Stimulated activated CD8-positive, alpha-beta memory T cell treated with anti-CD3 and anti-CD28 coated beads, Interleukin-2, amount 100 ng/mL, for 48 hours (primary cell): Measurements from ENCODE around the gene MISP.
A peak's percentile ranks its signal among the peaks of the same experiment; 100 is the strongest.
"Not testable (repeated sequence)": the region's sequence is repeated elsewhere in the genome, so short reads cannot be mapped to it uniquely, and the experiment has no call there.

Source experiments
- DNase-seq, 2 donors: peaks; one replicate each; pipeline ENCODE4 v3.0.0-alpha.2; 2020; ENCODE audit warnings: low read depth in 2 of 2

MISP gene, protein sequence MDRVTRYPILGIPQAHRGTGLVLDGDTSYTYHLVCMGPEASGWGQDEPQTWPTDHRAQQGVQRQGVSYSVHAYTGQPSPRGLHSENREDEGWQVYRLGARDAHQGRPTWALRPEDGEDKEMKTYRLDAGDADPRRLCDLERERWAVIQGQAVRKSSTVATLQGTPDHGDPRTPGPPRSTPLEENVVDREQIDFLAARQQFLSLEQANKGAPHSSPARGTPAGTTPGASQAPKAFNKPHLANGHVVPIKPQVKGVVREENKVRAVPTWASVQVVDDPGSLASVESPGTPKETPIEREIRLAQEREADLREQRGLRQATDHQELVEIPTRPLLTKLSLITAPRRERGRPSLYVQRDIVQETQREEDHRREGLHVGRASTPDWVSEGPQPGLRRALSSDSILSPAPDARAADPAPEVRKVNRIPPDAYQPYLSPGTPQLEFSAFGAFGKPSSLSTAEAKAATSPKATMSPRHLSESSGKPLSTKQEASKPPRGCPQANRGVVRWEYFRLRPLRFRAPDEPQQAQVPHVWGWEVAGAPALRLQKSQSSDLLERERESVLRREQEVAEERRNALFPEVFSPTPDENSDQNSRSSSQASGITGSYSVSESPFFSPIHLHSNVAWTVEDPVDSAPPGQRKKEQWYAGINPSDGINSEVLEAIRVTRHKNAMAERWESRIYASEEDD

DNA sequence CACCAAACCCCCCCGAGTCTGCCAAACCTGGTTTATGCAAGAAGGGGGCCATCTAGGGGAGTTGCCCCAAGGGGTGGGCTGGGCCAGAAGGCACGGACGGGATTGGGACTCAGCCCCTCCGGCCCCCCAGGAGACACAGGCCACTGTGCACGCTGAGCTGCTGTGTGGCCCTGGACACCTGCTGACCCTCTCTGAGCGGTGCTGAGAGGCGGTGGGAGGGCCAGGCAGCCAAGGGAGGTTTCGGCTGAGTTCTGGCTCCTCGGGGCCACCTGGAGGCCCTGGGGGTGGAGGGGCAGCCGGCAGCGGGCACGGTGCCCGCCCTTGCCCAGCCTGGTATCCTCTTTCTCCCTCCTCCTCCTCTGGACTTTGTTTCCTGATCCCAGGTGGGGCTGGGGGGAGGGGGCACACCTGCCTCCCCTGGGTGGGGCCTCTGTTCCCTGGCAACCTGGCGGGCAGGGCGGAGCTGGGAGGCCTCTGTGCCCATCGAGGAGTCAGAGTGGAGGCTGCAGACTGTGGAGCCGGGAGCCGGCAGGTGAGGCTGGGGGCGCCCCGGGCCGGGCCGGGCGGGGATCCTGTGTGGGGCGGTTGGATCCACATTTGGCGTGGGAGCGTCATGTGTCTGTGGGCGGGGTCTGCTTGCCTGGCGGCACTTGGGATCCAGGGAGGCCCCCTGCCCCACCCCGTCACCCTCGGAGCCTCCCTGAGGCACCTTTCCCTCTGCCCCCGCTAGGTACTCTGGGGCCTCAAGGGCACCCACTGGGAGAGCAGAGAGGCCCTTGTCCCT is at the start of gene MISP:
TSS of gene MISP (plus strand) at position 473 of the 784 bp plus-strand sequence. CDS start 5,835 bp downstream, outside the sequence.
- no peak for DNase-seq

DNA sequence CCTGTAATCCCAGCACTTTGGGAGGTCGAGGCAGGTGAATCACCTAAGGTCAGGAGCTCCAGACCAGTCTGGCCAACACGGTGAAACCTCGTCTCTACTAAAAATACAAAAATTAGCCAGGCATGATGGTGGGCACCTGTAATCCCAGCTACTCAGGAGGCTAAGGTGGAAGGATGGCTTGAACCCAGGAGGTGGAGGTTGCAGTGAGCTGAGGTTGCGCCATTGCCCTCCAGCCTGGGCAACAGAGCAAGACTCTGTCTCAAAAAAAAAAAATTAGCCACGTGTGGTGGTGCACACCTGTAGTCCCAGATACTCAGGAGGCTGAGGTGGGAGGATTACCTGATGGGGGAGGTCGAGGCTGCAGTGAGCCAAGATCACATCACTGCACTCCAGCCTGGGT is 48.1 kb upstream of the MISP start:
- DNase-seq, result not testable (repeated sequence)

DNA sequence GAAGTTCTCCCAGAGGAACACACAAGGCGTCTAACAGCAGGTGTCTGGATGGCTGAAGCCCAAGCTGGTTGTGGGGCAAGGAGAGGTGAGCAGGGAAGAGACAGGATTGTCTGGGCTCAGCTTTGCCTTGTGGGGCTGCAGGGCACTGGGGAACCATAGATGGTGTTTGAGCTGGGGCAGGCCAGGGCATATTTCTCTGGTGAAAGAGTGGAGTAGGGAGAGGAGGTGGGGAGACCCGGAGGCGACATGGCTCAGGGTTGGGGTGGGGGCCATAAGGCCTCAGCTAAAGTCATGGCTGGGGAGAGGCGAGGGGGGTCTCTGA is 47.6 kb upstream of the MISP start:
- DNase-seq, result no peak

DNA sequence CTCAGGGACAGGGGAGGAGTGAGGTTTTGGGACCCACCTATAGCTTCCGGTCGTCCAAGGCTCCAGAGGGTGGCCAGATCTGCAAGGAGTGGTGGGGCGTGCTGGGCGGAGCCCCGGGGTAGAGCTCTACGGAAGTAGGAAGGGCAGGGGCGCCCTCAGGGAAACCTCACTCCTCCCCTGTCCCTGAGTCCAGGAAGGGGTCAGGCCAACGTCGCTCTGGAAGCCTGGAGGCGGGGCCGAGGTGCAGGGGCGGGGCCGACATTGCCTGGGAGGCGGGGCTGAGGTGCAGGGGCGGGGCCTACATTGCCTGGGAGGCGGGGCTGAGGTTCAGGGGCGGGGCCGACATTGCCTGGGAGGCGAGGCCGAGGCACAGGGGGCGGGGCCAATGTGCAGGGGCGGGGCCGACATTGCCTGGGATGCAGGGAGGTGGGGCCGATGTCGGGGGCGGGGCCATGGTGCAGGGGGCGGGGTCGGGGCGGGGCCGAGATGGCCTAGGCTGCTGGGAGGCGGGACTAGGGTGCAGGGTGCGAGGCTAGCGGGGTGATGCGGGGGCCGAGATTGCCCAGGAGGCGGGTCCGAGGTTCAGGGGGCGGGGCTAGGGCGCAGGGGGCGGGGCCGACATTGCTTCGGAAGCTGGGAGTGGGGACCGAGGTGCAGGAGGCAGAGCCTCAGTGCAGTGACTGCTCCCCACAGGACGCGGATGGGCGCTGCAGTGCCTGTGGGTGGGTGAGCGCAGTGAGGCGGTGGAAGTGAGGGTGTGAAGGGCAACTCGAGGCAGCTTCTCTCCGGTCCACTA is 47.1 kb upstream of the MISP start:
- peak; percentile 63 to 75 for DNase-seq

DNA sequence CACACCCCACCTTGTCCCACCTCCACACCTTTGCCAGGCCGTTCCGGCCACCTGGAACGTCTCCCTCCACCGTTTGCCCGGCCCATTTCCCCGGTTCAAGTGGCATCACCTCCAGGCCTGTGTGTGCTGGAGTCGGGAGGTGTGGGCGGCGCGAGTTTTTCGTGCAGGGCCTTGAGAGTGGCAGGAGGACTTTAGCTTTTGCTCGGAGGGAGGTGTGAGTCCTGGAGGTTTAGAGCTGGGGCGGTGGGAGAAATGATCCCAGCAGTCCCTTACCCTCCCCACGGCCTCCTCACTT is 46.5 kb upstream of the MISP start:
- no peak for DNase-seq

DNA sequence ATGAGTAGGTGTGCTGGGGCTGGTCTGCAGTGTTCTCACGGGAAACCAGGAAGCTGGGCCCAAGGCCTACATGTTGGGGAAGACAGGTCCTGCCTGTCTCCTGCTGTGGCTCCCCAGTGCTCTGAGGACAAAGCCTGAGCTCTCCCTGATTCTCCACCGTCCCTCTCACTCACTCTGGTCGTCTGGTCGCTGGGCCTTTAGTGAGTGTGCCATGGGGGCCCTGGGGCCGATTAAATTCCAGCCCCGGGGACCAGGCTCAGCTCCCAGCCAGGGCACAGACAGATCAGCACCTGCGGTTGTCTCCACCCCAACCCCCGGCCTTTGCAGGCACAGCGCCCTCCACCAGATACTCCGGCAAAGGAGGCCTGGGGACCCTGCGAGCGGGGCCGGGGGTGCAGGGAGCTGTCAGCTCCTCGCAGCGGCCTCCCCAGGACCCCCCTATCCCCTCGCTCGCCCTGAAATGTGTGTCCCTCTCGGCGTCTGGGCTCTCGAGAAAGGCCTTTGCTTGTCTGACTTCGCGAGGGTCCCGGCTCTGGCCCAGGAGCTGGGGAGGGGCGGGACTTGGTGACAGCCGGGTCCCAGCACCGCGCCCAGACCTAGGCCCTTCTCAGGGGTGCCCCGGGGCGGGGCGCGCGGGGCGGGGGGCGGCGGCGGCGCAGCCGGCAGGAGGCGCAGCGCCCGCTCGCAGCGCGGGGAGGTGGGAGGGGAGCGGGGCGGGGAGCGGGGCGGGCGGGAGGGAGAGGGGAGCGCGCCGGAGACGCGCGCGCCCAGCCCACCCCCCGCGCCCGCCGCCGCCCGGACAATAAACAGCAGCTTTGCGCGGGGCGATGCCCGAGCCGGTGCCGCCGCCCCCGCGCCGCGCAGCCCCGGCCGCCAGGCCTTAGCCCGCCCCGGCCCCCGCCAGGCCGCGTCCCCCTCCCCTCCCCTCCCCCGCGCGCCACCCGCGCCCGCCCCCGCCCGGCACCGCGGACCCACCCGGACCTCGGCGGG is 42.5 kb upstream of the MISP start, which contains the start of gene PALM:
TSS of gene PALM (plus strand) at position 782 of the 990 bp plus-strand sequence. CDS start 212 bp downstream, outside the sequence.
- DNase-seq, result no peak

DNA sequence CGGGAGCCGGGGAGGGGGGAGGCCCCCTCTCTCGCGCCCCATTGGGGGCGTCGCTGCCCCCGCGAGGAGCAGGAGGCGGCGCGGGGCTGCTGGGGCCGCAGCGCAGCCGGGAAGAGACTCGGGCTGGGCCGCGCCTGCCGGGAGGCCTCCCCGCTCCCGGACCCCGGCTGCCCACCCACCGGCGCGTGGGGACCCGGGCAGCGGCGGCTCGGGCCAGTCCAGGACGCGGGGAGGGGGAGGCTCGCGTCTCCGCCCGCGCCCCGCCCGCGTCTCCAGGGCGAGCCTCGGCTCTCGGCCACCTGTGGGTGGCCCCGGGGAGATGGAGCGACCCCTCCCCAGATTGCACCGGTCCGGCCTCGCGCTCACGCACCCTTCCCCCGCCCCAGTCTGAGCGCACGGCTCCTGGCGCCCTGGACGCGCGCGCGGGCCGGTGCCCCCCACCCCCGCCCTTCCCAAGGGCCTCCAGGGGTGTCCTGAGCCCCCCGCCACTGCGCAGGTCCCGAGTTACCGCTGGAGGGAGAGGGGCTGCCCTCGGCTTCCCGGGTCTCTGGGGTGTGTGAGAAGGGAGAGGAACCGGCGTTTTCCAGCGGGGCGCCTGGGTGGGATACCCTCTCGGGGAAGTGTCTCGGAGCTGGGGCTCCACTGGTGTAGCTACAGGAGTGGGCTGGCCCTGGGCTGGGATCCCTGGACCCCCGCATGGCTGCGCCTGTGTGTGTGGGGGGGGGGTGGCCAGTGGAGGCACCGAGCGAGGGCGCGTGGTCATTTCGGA is 41.5 kb upstream of the MISP start:
- DNase-seq, result no peak

DNA sequence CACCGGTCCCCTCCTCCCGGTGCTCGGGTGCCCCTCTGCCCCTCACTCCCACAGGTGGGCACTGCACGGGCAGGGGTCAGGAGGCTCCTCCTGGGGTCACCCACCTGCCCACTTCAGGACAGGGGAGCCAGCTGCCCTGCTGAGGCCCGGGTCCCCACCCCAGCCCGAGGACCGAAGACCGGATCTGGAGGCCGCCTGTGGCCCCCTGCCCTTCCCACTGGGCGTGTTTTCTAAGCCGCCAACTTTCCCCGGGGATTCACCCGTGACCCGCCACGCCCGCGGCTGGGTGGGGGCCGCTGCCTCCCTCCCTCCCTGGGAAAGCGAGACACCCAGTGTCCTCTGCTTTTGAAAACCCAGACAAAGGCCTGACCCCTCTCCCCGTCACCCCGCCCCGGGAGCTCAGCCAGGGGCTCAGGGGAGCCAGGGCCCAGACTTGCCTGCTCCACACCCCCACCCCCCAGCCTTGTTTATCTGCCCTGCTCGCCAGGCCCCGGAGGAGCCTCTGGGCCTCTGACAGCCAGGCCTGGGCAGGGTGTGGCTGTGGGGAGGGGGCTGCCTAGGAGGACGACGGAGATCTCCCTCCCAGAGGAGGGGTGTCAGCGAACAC is 40.8 kb upstream of the MISP start:
- DNase-seq, result no peak

DNA sequence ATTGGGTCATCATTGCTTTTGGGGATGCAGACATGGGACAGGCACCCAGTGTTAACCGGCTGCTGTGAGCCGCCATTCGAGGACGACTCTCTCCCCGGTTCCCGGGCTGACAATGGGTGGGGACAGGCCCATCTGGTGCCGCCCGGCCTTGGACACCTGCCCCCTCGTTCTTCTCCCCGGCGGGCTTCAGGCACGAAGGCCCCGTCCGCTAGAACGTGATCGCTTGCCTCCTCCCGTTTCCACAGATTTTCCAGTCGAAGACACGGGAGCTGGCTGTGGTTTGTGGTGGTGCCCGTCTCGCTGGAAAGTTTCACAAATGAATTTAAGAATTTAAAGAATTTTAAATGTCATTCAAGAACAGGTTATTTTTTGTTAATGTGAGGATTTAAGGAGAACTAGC is 40.1 kb upstream of the MISP start:
- no peak for DNase-seq

DNA sequence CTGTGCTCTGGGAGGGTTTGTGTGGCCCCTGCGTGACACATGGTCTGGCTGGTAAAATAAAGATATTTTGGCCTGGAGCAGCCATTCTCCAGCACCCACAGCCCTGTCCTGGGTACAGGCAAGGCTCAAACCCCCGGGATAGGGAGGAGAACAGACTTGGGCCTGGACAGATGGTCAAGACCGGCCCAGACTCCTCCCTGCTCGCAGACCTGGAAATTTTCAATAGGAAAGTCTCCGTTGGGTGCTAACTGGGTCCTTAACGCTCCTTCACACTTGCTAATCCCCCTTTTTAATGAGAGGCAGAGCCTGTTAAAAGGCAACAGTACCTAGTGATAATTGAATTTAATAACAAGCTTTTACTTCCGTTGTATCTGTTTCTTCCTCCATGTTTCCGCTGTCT is 39.7 kb upstream of the MISP start:
- no peak for DNase-seq

DNA sequence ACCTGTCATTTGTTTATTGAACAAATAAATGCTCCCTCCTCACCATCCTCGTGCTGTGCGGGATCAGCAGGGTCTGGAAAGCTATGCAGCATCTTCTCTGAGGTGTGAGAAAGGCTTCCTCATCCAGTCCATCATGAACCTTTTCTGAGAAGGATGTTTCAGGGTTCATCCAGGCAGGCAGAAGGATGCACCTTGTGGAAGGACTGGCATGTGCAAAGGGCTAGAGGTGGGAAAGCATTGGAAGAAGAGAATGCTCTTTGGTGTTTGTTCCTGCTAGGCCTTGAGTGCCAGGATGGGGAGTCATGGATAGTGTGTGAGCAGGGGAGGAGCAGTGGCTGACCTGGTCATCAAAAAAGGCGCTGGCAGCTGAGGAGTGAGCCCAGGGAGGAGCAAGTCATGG is 35.6 kb upstream of the MISP start:
- no peak for DNase-seq

DNA sequence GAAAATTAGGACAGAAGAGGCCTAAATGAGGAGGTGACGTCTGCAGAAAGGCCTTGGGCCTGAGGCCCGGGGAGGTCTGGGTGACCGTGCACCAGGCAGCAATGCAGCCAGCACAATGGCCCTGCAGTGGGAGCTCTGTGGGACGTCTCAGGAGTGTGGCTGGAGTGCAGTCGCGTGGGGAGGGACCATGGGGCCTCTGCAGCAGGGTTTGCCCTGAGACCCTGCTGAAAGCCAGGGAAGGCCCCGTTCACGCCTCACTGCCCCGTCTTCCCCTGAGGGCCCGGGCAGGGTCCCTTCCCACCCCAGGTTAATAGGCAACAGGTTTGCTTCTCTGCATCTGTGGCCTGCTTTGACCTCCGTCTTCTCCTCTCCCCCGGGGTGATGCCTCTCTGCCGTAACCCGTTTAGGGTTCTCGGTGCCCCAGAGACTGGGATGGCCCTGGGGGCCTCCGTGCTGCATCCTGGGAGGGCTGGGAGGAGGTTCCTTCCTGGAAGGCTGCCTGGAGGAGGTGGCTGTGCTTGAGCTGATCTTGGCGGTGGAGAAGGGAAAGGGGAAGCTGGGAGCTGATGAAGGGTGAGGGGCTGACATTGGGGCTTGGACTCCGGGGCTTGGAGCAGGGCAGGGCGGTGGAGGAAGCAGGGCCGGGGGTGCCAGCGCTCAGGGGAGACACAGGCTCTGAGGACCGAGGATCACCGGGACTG is 32.5 kb upstream of the MISP start:
- no peak for DNase-seq

DNA sequence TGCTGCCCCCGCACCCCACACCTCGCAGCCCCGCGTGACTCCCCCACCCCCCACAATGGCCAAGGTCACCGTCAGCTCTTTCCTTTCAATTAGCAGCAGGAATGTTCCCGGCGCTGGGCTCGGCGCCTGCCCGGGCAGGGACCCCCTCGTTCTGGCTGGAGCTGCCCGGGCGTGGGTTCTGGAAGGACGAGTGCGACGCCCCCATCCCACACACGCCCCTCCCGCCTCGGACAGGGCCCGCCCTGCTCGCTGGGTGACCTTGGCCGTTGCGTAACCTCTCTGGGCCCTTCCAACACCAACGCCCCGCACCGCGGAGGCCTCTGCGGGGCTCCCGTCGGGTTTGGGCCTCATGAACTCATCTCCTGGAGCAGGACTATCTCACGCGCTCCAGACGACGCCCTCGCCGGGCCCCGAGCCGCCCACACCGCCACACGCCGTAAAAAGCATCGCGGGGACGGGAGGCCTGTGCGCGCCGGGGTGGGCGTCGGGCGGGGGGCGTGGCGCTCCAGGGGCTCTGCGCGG is 31.9 kb upstream of the MISP start:
- no peak for DNase-seq

DNA sequence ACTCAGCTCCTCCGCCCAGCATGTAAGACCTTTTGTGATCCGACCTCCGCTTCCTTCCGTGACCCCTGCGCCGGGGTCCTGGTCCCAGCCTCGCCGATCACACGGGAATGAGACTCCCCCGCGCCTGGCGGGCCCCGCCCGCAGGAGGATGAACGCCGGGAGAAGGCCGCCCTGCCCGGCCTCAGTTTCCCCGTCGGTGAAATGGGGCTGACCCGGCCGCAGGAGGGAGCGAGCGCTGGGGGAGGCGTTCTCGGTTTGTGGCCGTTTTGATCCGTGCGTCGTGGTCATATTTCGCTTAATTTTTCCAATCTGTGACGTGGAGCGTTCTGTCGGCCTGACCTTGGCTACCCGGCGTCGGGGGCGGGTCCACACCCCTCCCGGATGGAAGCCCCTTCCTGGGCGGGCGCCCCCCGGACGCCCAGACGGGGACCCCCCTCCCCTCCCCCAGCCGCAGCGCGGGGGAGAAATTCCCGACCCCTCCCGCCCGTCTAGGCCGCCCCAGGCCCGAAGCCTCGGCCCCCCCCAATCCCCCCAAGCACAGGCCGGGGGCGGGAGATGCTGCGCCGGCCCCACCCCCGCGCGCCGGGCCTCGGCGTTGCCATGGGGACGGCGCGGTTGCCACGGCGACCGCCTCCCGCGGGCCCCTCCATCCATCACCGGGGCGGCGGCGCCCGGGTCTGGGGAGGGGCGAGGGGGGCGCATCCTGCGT is 31.1 kb upstream of the MISP start:
- no peak for DNase-seq

DNA sequence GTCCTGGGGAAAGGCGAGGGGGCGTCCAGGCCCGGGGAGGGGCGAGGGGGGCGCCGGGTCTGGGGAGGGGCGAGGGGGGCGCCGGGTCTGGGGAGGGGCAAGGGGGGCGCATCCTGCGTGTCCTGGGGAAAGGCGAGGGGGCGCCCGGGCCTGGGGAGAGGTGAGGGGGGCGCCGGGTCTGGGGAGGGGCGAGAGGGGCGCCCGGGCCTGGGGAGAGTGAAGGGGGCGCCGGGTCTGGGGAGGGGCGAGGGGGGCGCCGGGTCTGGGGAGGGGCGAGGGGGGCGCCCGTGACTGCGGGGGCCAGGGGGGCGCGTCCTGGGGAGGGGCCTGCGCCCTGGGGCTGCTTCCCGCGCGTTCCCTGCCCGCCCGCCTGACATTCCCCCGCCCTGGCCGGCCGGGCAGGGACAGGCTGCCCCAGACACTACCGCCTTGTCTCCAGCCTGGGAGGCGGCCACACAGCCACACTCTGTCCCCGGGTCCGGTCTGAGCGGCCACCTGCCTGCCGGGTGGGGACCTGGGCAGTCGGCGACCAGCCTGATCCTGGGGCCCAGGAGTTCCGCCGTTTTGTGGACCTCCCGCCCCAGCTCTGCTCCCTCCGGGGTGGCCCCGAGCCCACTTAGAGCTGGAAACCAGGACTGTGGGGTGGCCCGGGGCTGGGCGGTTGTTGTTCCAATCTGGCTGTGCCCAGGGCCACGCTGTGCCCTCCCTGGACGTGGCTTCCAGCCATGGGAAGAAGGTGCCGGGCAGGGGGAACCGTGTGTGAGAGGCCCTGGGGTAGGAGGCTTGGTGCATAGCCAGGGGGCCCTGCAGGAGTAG is 30.4 kb upstream of the MISP start:
- DNase-seq, result no peak

DNA sequence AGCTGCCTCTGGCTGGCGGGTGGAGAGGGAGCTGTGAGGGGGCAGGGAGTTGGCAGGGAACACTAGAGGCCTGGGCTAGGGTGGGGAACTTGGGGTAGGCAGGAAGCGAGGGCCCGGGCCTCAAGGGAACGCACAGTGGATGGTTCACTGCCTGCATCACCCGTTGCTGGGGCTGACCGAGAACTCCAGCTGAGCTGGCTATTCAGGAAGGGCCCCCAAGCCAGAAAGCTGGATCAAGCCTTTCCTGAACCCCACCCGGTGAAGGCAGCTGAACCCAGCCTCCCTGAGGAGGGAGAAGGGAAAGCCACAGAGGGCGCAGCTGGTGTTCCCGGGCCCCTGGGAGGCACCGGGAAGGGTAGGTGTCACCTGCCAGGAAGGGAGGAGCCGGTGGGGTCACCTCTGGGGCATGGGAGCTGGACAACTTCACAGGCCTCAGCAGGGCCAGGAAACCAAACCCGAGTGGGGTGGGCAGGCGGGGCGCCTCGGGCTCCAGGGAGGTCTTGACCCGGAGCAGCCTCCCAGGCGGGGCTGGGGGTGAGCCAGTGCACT is 28.3 kb upstream of the MISP start:
- no peak for DNase-seq

DNA sequence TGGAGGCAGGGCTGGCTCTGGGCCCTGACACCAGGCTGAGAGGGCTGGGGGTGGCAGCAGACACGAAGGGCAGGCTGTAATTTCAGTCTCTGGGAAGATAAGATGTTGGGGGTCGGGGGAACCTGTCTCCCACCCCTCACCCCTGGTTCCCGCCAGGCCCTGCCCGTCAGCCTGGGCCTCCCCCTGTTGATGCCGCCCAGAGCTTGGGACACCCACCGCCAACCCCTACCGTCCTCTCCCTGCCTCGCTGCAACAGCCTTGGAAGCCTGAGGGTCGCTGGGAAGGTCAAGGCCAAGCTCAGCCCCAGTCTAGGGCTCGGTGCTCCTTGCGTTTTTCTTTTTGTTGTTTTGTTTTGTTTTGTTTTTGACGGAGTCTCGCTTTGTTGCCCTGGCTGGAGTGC is 27.7 kb upstream of the MISP start:
- no peak for DNase-seq
